IMR-90 (cell line): ENCODE results near the gene CNIH2. TPM values are rescaled to one million over a fixed set of nuclear protein-coding genes. Genes with fewer than 3 reads are reported as not detected.

Experiments
- ATAC-seq: fragments of 200-7000 bp; cut with Tn5 transposase; 2 replicates; pipeline ENCODE4 v1.9.1; 2020; ENCODE audit warnings: low read depth, mild to moderate bottlenecking, moderate library complexity
- BruUV-seq: library from RNA; stranded (reverse); fragments of 400-500 nt; replicated peaks from 2 replicates; lab custom pipeline; 2021; lab: Mats Ljungman, UMichigan
- CTCF ChIA-PET: fragments of 300-600 bp; formaldehyde crosslinking; extraction: SDS; loops from one replicate; lab custom pipeline; 2021; ENCODE audit warnings: antibody characterized with exemption; lab: Yijun Ruan, JAX
- POLR2A ChIA-PET: fragments of 300-600 bp; sonication (Branson Sonifier 250); formaldehyde crosslinking; loops from one replicate; lab custom pipeline; 2022; ENCODE audit warnings: antibody characterized with exemption; ENCODE audit not compliant: unreplicated experiment; lab: Charles Lee
- DNase-seq: peaks from one replicate; pipeline ENCODE4 v3.0.0; 2013
- H2AFZ ChIP-seq: replicated peaks from 2 replicates; pipeline ENCODE3; 2013; ENCODE audit warnings: low read length, mild to moderate bottlenecking; ENCODE audit not compliant: poor library complexity
- H2AK5ac ChIP-seq: 2 replicates; pipeline ENCODE4 v1.6.1; 2013; ENCODE audit warnings: low read depth, low read length, inconsistent platforms
- H2AK9ac ChIP-seq: replicated peaks from 2 replicates; pipeline ENCODE3; 2013; ENCODE audit warnings: mild to moderate bottlenecking, low read depth, low read length, moderate library complexity; ENCODE audit not compliant: poor library complexity
- H2BK120ac ChIP-seq: 2 replicates; pipeline ENCODE4 v1.6.1; 2013; ENCODE audit warnings: low read depth, low read length, inconsistent platforms
- H2BK15ac ChIP-seq: 3 replicates; pipeline ENCODE4 v1.6.1; 2013; ENCODE audit warnings: low read depth, low read length, inconsistent platforms
- H2BK20ac ChIP-seq: 2 replicates; pipeline ENCODE4 v1.6.1; 2013; ENCODE audit warnings: low read depth, mild to moderate bottlenecking, inconsistent platforms, low read length, moderate library complexity
- H2BK5ac ChIP-seq: 2 replicates; pipeline ENCODE4 v1.6.1; 2013; ENCODE audit warnings: mild to moderate bottlenecking, low read depth, low read length, inconsistent platforms; ENCODE audit not compliant: poor library complexity, severe bottlenecking
- H3K14ac ChIP-seq: replicated peaks from 2 replicates; pipeline ENCODE4 v1.6.1; 2013; ENCODE audit warnings: low read depth, low read length, inconsistent platforms
- H3K18ac ChIP-seq: 2 replicates; pipeline ENCODE4 v1.6.1; 2013; ENCODE audit warnings: low read depth, low read length, control low read depth
- H3K23ac ChIP-seq: 2 replicates; pipeline ENCODE4 v1.6.1; 2013; ENCODE audit warnings: low read depth, low read length, inconsistent platforms
- H3K27ac ChIP-seq: 2 replicates; pipeline ENCODE4 v1.5.1; 2013; ENCODE audit warnings: mild to moderate bottlenecking, control low read depth, low read length; ENCODE audit not compliant: insufficient read depth
- H3K27me3 ChIP-seq: 2 replicates; pipeline ENCODE4 v1.6.1; 2013; ENCODE audit warnings: low read length; ENCODE audit not compliant: control insufficient read depth, insufficient read depth
- H3K36me3 ChIP-seq: 2 replicates; pipeline ENCODE4 v1.6.1; 2013; ENCODE audit warnings: low read length, mixed read lengths; ENCODE audit not compliant: control insufficient read depth, insufficient read depth
- H3K4ac ChIP-seq: 2 replicates; pipeline ENCODE4 v1.6.1; 2013; ENCODE audit warnings: low read depth, low read length, inconsistent platforms
- H3K4me1 ChIP-seq: 2 replicates; pipeline ENCODE4 v1.6.1; 2013; ENCODE audit warnings: low read length, mixed read lengths; ENCODE audit not compliant: control insufficient read depth, insufficient read depth
- H3K4me2 ChIP-seq: 2 replicates; pipeline ENCODE4 v1.6.1; 2013; ENCODE audit warnings: low read depth, mild to moderate bottlenecking, control low read depth, low read length, moderate library complexity
- H3K4me3 ChIP-seq: 2 replicates; pipeline ENCODE4 v1.5.1; 2013; ENCODE audit warnings: low read depth, mild to moderate bottlenecking, control low read depth, low read length, moderate library complexity; ENCODE audit not compliant: insufficient read depth
- H3K56ac ChIP-seq: 2 replicates; pipeline ENCODE4 v1.6.1; 2013; ENCODE audit warnings: low read length, inconsistent platforms; ENCODE audit not compliant: insufficient read depth; ENCODE audit errors: extremely low read depth
- H3K79me1 ChIP-seq, 2 experiments: 2 replicates each; pipeline ENCODE4 v1.6.1; 2013; ENCODE audit warnings: low read length in 2 of 2, inconsistent platforms in 1 of 2, low read depth in 1 of 2
- H3K9ac ChIP-seq: 2 replicates; pipeline ENCODE4 v1.6.1; 2013; ENCODE audit warnings: low read depth, low read length, control low read depth
- H3K9me1 ChIP-seq: 2 replicates; pipeline ENCODE4 v1.6.1; 2013; ENCODE audit warnings: low read length, inconsistent platforms; ENCODE audit not compliant: insufficient read depth
- H3K9me3 ChIP-seq: 2 replicates; pipeline ENCODE4 v1.6.1; 2013; ENCODE audit warnings: low read length; ENCODE audit not compliant: control insufficient read depth, insufficient read depth
- H4K20me1 ChIP-seq: 2 replicates; pipeline ENCODE4 v1.6.1; 2013; ENCODE audit warnings: low read length, inconsistent platforms; ENCODE audit not compliant: insufficient read depth
- H4K5ac ChIP-seq: 2 replicates; pipeline ENCODE4 v1.6.1; 2013; ENCODE audit warnings: mild to moderate bottlenecking, low read depth, low read length, control low read depth
- H4K8ac ChIP-seq, 2 experiments: 2 replicates each; pipeline ENCODE4 v1.6.1; 2013; ENCODE audit warnings: low read depth in 2 of 2, low read length in 2 of 2, control low read depth in 1 of 2, inconsistent platforms in 1 of 2
- H4K91ac ChIP-seq: 2 replicates; pipeline ENCODE4 v1.6.1; 2013; ENCODE audit warnings: low read depth, low read length, inconsistent platforms; ENCODE audit not compliant: insufficient read depth
- CHD1 ChIP-seq: IDR thresholded peaks from 2 replicates; pipeline ENCODE4 v1.6.1; 2012; ENCODE audit warnings: low read depth, low read length, improper control_type of control experiment
- CTCF ChIP-seq: conservative IDR thresholded peaks from 2 replicates; pipeline ENCODE4 v1.5.1; 2012; ENCODE audit warnings: mild to moderate bottlenecking, low read depth, low read length, improper control_type of control experiment
- FOS ChIP-seq: fragments of 150-350 bp; IDR thresholded peaks from 2 replicates; pipeline ENCODE4 v1.6.1; 2016; ENCODE audit warnings: low read depth, low read length
- MAZ ChIP-seq: IDR thresholded peaks from 2 replicates; pipeline ENCODE4 v1.6.1; 2012; ENCODE audit warnings: low read depth, mild to moderate bottlenecking, low read length, improper control_type of control experiment, moderate library complexity, borderline replicate concordance
- MXI1 ChIP-seq: IDR thresholded peaks from 2 replicates; pipeline ENCODE4 v1.6.1; 2012; ENCODE audit warnings: low read depth, mild to moderate bottlenecking, low read length, moderate library complexity, borderline replicate concordance
- RAD21 ChIP-seq: IDR thresholded peaks from 2 replicates; pipeline ENCODE4 v1.6.1; 2012; ENCODE audit warnings: low read length, improper control_type of control experiment
- USF2 ChIP-seq: fragments of 150-350 bp; IDR thresholded peaks from 2 replicates; pipeline ENCODE4 v1.6.1; 2017; ENCODE audit warnings: mild to moderate bottlenecking, antibody characterized with exemption, low read length, low read depth
- WGBS, 2 experiments: methylation state at CpG; one replicate each; pipeline versions ENCODE4 v1.1.5 to v1.1.7; 2013; ENCODE audit warnings: missing lambda C conversion rate in 2 of 2; ENCODE audit not compliant: insufficient read length in 1 of 2; ENCODE audit errors: extremely low coverage in 2 of 2; 5-methylcytosine and 5-hydroxymethylcytosine counted together
- dilution Hi-C: fragments of 300-500 bp; cut with HindIII; formaldehyde crosslinking; loops from one replicate; pipeline ENCODE4 v1.14.3; 2018; ENCODE audit warnings: low sequenced_read_pairs; ENCODE audit not compliant: unreplicated experiment
- in situ Hi-C: fragments of 300-500 bp; cut with MboI; formaldehyde crosslinking; loops from 3 replicates; pipeline ENCODE4 v1.14.3; 2019; ENCODE audit warnings: low sequenced_read_pairs, inconsistent platforms, mixed read lengths
- intact Hi-C: fragments of 100-400 bp; cut with micrococcal nuclease; formaldehyde crosslinking; loops from 2 replicates; pipeline ENCODE4 v1.10.0; 2022
- polyA plus RNA-seq, 3 experiments: library from polyadenylated mRNA; depleted of rRNA; stranded (reverse); fragments of >200 nt; gene quantifications; 2 replicates each; pipeline ENCODE4 v1.2.3, GENCODE V29; 2012; ENCODE audit warnings: low replicate concordance in 1 of 3
- total RNA-seq: library from RNA; depleted of rRNA; stranded (reverse); fragments of >200 nt; gene quantifications from 2 replicates; pipeline ENCODE4 v1.2.3, GENCODE V29; 2012

Gene CNIH2
- total and polyA plus RNA-seq, 2 of the 4 experiments (the other 2 are of a cell fraction): 0.54 to 3.4 TPM

- H3K18ac ChIP-seq: no peak overlapping the region
- no peak overlapping the region for H3K56ac ChIP-seq
- BruUV-seq: no TSS peak
- no peak overlapping the region for H3K27ac ChIP-seq
- no peak overlapping the region for H2AFZ ChIP-seq
- H3K36me3 ChIP-seq: peaks cover 73% of the 10 kb centered on the region
- no peak overlapping the region for H2BK5ac ChIP-seq
- no peak overlapping the region for H3K9ac ChIP-seq
- H2BK20ac ChIP-seq: no peak overlapping the region
- no peak overlapping the region for H2BK120ac ChIP-seq
- H3K9me1 ChIP-seq: no peaks in the 10 kb centered on the region
- no peaks in the 10 kb centered on the region for H4K20me1 ChIP-seq
- intact Hi-C loops (no loop called here), dilution Hi-C loops (no loop called here), in situ Hi-C loops (no loop called here)
- no peak overlapping the region for H3K23ac ChIP-seq
- no peak overlapping the region for H4K8ac ChIP-seq
- WGBS, 2 experiments: 100% methylated on average over 1 of the region's 11 CpGs; no CpG with 5 or more reads in 1 of the 2 experiments
- DNase-seq (no peak), ATAC-seq (no peak)
- no peaks in the 10 kb centered on the region for H3K79me1 ChIP-seq
- H3K4me1 ChIP-seq: no peaks in the 10 kb centered on the region
- no peak overlapping the region for H4K91ac ChIP-seq
- H3K9me3 ChIP-seq: no peaks in the 10 kb centered on the region
- ChIA-PET POLR2A (no interaction called here), CTCF (interaction anchor here (2.3 kb wide), 1 partner anchor 13 kb away, joined by 9 read pairs; no protein-coding TSS in a partner anchor)
- no peaks in the 10 kb centered on the region for H3K27me3 ChIP-seq
- no peak overlapping the region for H2AK9ac ChIP-seq
- no peak for TF ChIP-seq CHD1
- TF ChIP-seq FOS: no peak
- no peak for TF ChIP-seq MAZ
- TF ChIP-seq MXI1: no peak
- no peak for TF ChIP-seq USF2
- TF ChIP-seq CTCF: no peak
- no peak for TF ChIP-seq RAD21
- H3K4ac ChIP-seq: no peak overlapping the region
- no peak overlapping the region for H2BK15ac ChIP-seq
- no peak overlapping the region for H3K14ac ChIP-seq
- no peak overlapping the region for H2AK5ac ChIP-seq
- H4K5ac ChIP-seq: no peak overlapping the region
- H3K4me3 ChIP-seq: no peak overlapping the region
- H3K4me2 ChIP-seq: no peak overlapping the region
Measured at GRCh38 chr11:66235141-66235540, 42.8 kb upstream of the CNIH2 start.
